Stimulated activated CD4-positive, alpha-beta T cell treated with anti-CD3 and anti-CD28 coated beads, Interleukin-12 subunit alpha, Interleukin-12 subunit beta, amount 100 ng/mL, for 24 hours (primary cell): ENCODE data around the gene TRIM7.
A peak's percentile ranks its signal among the peaks of the same experiment; 100 is the strongest.
"Not testable (repeated sequence)": the region's sequence is repeated elsewhere in the genome, so short reads cannot be mapped to it uniquely, and the experiment has no call there.

Experiments used
- DNase-seq, 2 experiments: peaks; one replicate each; pipeline ENCODE4 v3.0.0-alpha.2; 2020; ENCODE audit warnings: low read depth in 2 of 2

TRIM7 gene

GRCh38 chr5:181193656-181194055 lies 11.3 kb downstream of the TRIM7 start:
- no peak for DNase-seq

- DNase-seq: no peak
Observed at GRCh38 chr5:181192337-181193046, 12.5 kb downstream of the TRIM7 start.

GRCh38 chr5:181191526-181192336 lies 13.3 kb downstream of the TRIM7 start:
- peak; percentile 89 to 98 for DNase-seq

- DNase-seq: peak in 1 of 2 experiments; percentile 43
Observed at GRCh38 chr5:181190711-181191525, 14.1 kb downstream of the TRIM7 start.

GRCh38 chr5:181189962-181190710 lies 14.9 kb downstream of the TRIM7 start:
- peak in 1 of 2 experiments; percentile 34 for DNase-seq

- peak; percentile 43 to 46 for DNase-seq
Observed at GRCh38 chr5:181189363-181189961, 15.5 kb downstream of the TRIM7 start.

GRCh38 chr5:181188700-181189362 lies 16.2 kb downstream of the TRIM7 start:
- DNase-seq: peak; percentile 76 to 80

- DNase-seq: peak; percentile 59 to 84
Observed at GRCh38 chr5:181187500-181188213, 17.3 kb downstream of the TRIM7 start.

GRCh38 chr5:181186986-181187499 lies 18.0 kb downstream of the TRIM7 start:
- no peak for DNase-seq

- DNase-seq: no peak
Observed at GRCh38 chr5:181186022-181186421, 19.0 kb downstream of the TRIM7 start.

GRCh38 chr5:181185560-181185959 lies 19.4 kb downstream of the TRIM7 start:
- DNase-seq: no peak

GRCh38 chr5:181184845-181185216 lies 20.2 kb downstream of the TRIM7 start:
- DNase-seq: no peak

GRCh38 chr5:181182651-181183050 lies 22.3 kb downstream of the TRIM7 start:
- no peak for DNase-seq

GRCh38 chr5:181181650-181182565 lies 23.1 kb downstream of the TRIM7 start:
- DNase-seq: no peak

- not testable (repeated sequence) for DNase-seq
Observed at GRCh38 chr5:181177559-181177958, 27.4 kb downstream of the TRIM7 start.

- no peak for DNase-seq
Observed at GRCh38 chr5:181176254-181176952, 28.6 kb downstream of the TRIM7 start.

GRCh38 chr5:181173420-181174342 lies 31.3 kb downstream of the TRIM7 start:
- peak; percentile 78 to 81 for DNase-seq
